HTR-8/SVneo (cell line): ENCODE data around the gene KIAA0232.
"Not testable (repeated sequence)": the region's sequence is repeated elsewhere in the genome, so short reads cannot be mapped to it uniquely, and the experiment has no call there.

Source experiments
- DNase-seq: peaks from one replicate; pipeline ENCODE4 v3.0.0; 2011; ENCODE audit warnings: low spot score, mixed read lengths; ENCODE audit not compliant: insufficient read length
- FAIRE-seq: peaks from 2 replicates; lab custom pipeline; 2011; peaks lifted over from hg19 to GRCh38; lab: Jason Lieb, UNC

Gene KIAA0232

GRCh38 chr4:6755088-6755753 lies 27.3 kb upstream of the KIAA0232 start:
- FAIRE-seq, result no peak
- no peak for DNase-seq

GRCh38 chr4:6756345-6756744 lies 26.2 kb upstream of the KIAA0232 start:
- DNase-seq, FAIRE-seq: not testable (repeated sequence)

GRCh38 chr4:6758728-6759127 lies 23.8 kb upstream of the KIAA0232 start:
- FAIRE-seq (no peak), DNase-seq (no peak)

- DNase-seq, result no peak
- FAIRE-seq, result no peak
These were observed 21.7 kb upstream of the KIAA0232 start for GRCh38 chr4:6760865-6761264.

- FAIRE-seq, result no peak
- DNase-seq, result no peak
These were observed 20.6 kb upstream of the KIAA0232 start for GRCh38 chr4:6761649-6762615.

GRCh38 chr4:6763330-6763851 lies 19.1 kb upstream of the KIAA0232 start:
- DNase-seq (no peak), FAIRE-seq (no peak)

GRCh38 chr4:6764976-6765620 lies 17.4 kb upstream of the KIAA0232 start:
- DNase-seq, result no peak
- FAIRE-seq, result no peak

- FAIRE-seq, result no peak
- DNase-seq, result no peak
These were observed 16.8 kb upstream of the KIAA0232 start for GRCh38 chr4:6765703-6766102.

GRCh38 chr4:6767386-6767747 lies 15.2 kb upstream of the KIAA0232 start:
- FAIRE-seq (no peak), DNase-seq (no peak)

- FAIRE-seq (no peak), DNase-seq (no peak)
These were observed 14.6 kb upstream of the KIAA0232 start for GRCh38 chr4:6767748-6768538.

- FAIRE-seq, result no peak
These were observed 14.0 kb upstream of the KIAA0232 start for GRCh38 chr4:6768539-6768905.

GRCh38 chr4:6769233-6769988 lies 13.1 kb upstream of the KIAA0232 start:
- DNase-seq, result no peak
- FAIRE-seq, result no peak

More at GRCh38 chr4:6768539-6768905, 14.0 kb upstream of the KIAA0232 start:
- no peak for DNase-seq

GRCh38 chr4:6769989-6770420 lies 12.5 kb upstream of the KIAA0232 start:
- FAIRE-seq (no peak), DNase-seq (no peak)

GRCh38 chr4:6770581-6771228 lies 11.8 kb upstream of the KIAA0232 start:
- FAIRE-seq (no peak), DNase-seq (no peak)

GRCh38 chr4:6771229-6771671 lies 11.3 kb upstream of the KIAA0232 start:
- DNase-seq (no peak), FAIRE-seq (no peak)

GRCh38 chr4:6772223-6772928 lies 10.2 kb upstream of the KIAA0232 start:
- FAIRE-seq, result peak; percentile 33
- DNase-seq, result peak; percentile 67

GRCh38 chr4:6773106-6773505 lies 9.4 kb upstream of the KIAA0232 start:
- no peak for FAIRE-seq
- no peak for DNase-seq
